ENCODE results near the gene VBP1.
"Not testable (repeated sequence)": the region's sequence is repeated elsewhere in the genome, so short reads cannot be mapped to it uniquely, and the experiment has no call there.

VBP1 gene

DNA sequence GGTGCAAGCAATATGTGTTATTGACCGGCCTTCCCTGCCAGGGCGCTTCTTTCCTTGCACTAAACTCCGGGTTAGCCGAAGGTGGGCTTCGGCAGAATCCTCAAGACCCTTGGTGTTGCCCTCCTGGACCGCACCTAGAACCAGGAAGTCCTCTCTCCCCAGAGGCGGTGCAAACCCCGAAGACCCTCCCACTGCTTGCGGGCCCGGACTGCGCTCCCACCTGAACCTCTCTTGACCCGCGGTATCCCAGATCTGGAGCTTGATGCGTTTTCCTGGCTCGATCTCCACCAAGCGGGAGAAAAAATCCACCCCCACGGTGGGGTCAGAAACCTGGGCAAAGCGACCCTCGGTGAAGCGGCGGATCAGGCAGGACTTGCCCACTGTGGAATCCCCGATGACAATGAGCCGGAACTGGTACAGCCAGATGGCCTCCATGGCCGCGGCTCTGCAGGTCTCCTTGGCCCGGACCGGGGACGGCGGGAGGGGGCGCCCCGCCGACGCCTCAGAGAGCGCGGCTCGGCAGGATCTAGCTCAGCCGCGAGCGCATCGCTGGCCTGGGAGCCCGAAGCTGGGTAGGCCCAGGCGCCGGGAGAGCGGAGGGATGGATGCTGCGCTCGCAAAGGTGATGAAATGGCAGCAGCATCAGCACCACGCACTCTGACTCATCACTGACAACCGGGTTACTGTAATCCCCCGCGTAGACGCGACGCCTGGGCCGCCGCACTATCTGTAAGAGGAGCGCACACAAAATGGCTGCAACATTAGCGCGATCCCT is 47.8 kb downstream of the VBP1 start, which contains the start of gene RAB39B:
TSS of gene RAB39B (minus strand) at position 638 of the 775 bp plus-strand sequence. CDS start at position 435, 203 bp downstream.
- no peak for DNase-seq (ENCODE audit: low spot score)

DNA sequence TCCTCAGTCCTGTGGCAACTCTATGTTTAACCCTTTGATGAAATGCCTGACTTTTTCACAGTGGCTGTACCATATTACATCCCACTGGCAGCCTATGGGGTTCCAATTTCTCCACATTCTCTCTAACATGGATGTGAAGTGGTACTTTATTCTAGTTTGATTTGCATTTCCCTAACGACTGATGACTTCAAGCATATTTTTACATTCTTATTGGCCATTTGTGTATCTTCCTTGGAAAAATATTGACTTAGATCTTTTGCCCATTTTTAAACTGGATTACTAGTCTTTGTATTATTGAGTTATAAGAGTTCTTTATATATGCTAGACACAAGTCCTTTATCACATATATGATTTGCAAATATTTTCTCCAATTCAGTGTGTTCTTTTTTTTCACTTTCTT is 50.2 kb downstream of the VBP1 start:
- DNase-seq (ENCODE audit: low spot score): no peak

DNA sequence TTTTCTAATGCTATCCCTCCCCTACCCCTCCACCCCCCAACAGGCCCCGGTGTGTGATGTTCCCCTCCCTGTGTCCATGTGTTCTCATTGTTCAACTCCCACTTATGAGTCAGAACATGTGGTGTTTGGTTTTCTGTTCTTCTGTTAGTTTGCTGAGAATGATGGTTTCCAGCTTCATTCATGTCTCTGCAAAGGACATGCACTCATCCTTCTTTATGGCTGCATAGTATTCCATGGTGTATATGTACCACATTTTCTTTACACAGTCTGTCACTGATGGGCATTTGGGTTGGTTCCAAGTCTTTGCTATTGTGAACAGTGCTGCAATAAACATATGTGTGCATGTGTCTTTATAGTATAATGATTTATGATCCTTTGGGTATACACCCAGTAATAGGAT is 51.7 kb downstream of the VBP1 start:
- not testable (repeated sequence) for DNase-seq (ENCODE audit: low spot score)

DNA sequence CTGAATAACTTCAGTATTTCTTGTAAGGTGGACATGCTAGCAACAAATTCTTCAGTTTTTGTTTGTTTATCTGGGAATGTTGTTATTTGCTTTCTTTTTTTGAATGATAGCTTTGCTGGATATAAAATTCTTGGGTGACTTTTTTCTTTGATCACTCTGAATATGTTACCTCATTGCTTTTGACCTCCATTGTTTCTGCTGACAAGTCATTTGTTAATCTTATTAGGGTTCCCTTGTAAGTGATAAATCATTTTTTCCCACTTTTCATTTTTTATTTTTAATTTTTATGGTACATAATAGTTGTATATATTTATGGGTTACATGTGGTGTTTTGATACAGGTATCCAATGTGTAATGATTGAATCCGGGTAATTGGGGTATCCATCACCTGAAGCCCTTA is 54.7 kb downstream of the VBP1 start:
- no peak for DNase-seq (ENCODE audit: low spot score)

DNA sequence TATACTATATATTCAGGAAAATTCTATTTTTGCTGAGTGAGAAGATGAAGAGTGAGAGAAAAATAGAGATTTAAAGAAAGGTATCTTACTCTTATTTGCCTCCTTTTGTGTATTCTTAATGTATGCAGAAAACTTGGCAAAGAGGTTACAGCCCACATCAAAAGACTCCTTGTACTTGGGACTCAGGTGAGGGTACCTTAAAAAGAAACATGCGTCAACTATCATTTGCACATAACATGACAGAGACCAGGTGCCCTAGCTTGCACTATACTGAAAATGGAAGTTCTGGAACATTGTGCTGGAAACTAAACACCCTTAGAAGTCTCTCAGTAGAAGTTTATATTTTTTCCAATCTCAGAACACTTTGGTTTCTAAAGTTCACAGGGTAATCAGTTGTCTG is 63.6 kb downstream of the VBP1 start:
- DNase-seq (ENCODE audit: low spot score): no peak
